Pancreas (tissue), 10 donors: Measurements from ENCODE around the gene CRYBG2. TPM values are rescaled to one million over a fixed set of nuclear protein-coding genes. Genes with fewer than 3 reads are reported as not detected.

Source experiments
- ATAC-seq, 4 donors: fragments of 200-7000 bp; cut with Tn5 transposase; one replicate each; pipeline versions ENCODE4 v1.8.0 to v1.9.1; 2020; ENCODE audit warnings: mild to moderate bottlenecking in 4 of 4, moderate library complexity in 4 of 4
- DNase-seq, 6 donors: peaks; one replicate each; pipeline ENCODE4 v3.0.0-alpha.2; 2020
- FAIRE-seq: peaks from 2 replicates; lab custom pipeline; 2012; peaks lifted over from hg19 to GRCh38; lab: Jason Lieb, UNC
- H3K27ac ChIP-seq, 4 donors: fragments of 200-600 bp; sonication (generic); 1 replicate in 3 of 4; 2 replicates in 1 of 4; pipeline versions ENCODE4 v1.5.0 to v1.8.0; 2020
- H3K27me3 ChIP-seq, 4 donors: fragments of 200-600 bp; one replicate each; pipeline ENCODE4 v1.8.0; 2021
- H3K36me3 ChIP-seq, 3 donors: fragments of 200-600 bp; sonication (generic) in 1 of 3; one replicate each; pipeline versions ENCODE4 v1.5.0 to v1.8.0; 2020 to 2021
- H3K4me1 ChIP-seq, 3 donors: fragments of 200-600 bp; one replicate each; pipeline ENCODE4 v1.8.0; 2021
- H3K4me3 ChIP-seq, 4 donors: fragments of 200-600 bp; sonication (generic) in 2 of 4; one replicate each; pipeline versions ENCODE4 v1.5.0 to v1.8.0; 2020 to 2021
- H3K9me3 ChIP-seq, 4 donors: fragments of 200-600 bp; one replicate each; pipeline ENCODE4 v1.8.0; 2021
- CTCF ChIP-seq, 4 donors: fragments of 200-600 bp; sonication (generic) in 3 of 4; IDR thresholded peaks; one replicate each; pipeline versions ENCODE4 v1.5.0 to v1.8.0; 2021; ENCODE audit warnings: antibody characterized with exemption in 4 of 4
- WGBS, 2 donors: extraction: QIAGEN DNeasy Blood & Tissue Kit; methylation state at CpG; one replicate each; pipeline ENCODE4 v1.1.7; 2013; 5-methylcytosine and 5-hydroxymethylcytosine counted together
- intact Hi-C, 3 donors: fragments of 100-400 bp; cut with DNase I; formaldehyde crosslinking; loops; one replicate each; pipeline versions ENCODE4 v1.11.1 to v1.14.2; 2022
- polyA plus RNA-seq, 2 donors: library from polyadenylated mRNA; stranded (reverse); fragments of 200-250 nt; gene quantifications; one replicate each; pipeline ENCODE4 v1.2.3, GENCODE V29; 2013
- total RNA-seq, 6 donors: library from RNA; stranded (reverse); fragmentation: NEBNext Ultra II Directional in 4 of 6; extraction: Animal tissue kit (Norgen Biotek cat#: 25700) in 4 of 6; gene quantifications; one replicate each; pipeline versions ENCODE4 v1.2.1 to v1.2.4, GENCODE V29; 2021 to 2023
- donor health status: healthy with polysubstance abuse.
- donor health status: DM: no; HTN: no; CAD: no; lungs with moderate emphysema.
- donor health status: DM: no; HTN: no; CAD: no.
- donor health status: control.
- donor health status: control.
- donor health status: Bipolar disorder and iron deficiency.
- donor health status: DM: yes; HTN: yes; CAD: no.
- donor health status: DM: no; HTN: no; CAD: no.
- donor health status: DM: no; HTN: no; CAD: no.
- donor health status: DM: yes; HTN: yes; CAD: no.

Gene CRYBG2
- total and polyA plus RNA-seq, 8 donors, result 0.12 to 2.0 (median 0.60) TPM

- FAIRE-seq, result no peak
- WGBS, 2 donors, result 52 to 65% methylated on average over 6 of the region's 6 CpGs
These were observed 16.9 kb upstream of the CRYBG2 start for GRCh38 chr1:26370591-26371382.

GRCh38 chr1:26368486-26368885 lies 14.6 kb upstream of the CRYBG2 start:
- ATAC-seq, result no peak
- Histone ChIP-seq H3K27ac (no peak overlapping the region), H3K36me3 (no peaks in the 10 kb centered on the region), H3K4me3 (no peak overlapping the region), H3K4me1 (no peaks in the 10 kb centered on the region), H3K9me3 (no peaks in the 10 kb centered on the region), H3K27me3 (no peaks in the 10 kb centered on the region)
- WGBS, 2 donors, result 92 to 95% methylated on average over 3 of the region's 3 CpGs
- no peak for DNase-seq
- no peak for FAIRE-seq
- intact Hi-C loops, result no loop called here
- no peak for TF ChIP-seq CTCF (IDR thresholded peaks at IDR 0.05)

More at GRCh38 chr1:26370591-26371382, 16.9 kb upstream of the CRYBG2 start:
- H3K27me3 ChIP-seq, result no peaks in the 10 kb centered on the region
- intact Hi-C loops, result no loop called here
- no peaks in the 10 kb centered on the region for H3K36me3 ChIP-seq
- DNase-seq (no peak), ATAC-seq (no peak)
- H3K9me3 ChIP-seq, result no peaks in the 10 kb centered on the region
- H3K4me1 ChIP-seq, result no peaks in the 10 kb centered on the region
- no peak overlapping the region for H3K27ac ChIP-seq
- H3K4me3 ChIP-seq, result no peak overlapping the region
- no peak for TF ChIP-seq CTCF (IDR thresholded peaks at IDR 0.05)

GRCh38 chr1:26368006-26368405 lies 14.1 kb upstream of the CRYBG2 start:
- ATAC-seq (no peak), DNase-seq (no peak), FAIRE-seq (no peak)
- no peak overlapping the region for H3K4me3 ChIP-seq
- no peaks in the 10 kb centered on the region for H3K4me1 ChIP-seq
- no peaks in the 10 kb centered on the region for H3K36me3 ChIP-seq
- no peaks in the 10 kb centered on the region for H3K27me3 ChIP-seq
- no peak for TF ChIP-seq CTCF (IDR thresholded peaks at IDR 0.05)
- intact Hi-C loops, result no loop called here
- H3K27ac ChIP-seq, result no peak overlapping the region
- WGBS, 2 donors, result 72 to 78% methylated on average over 4 of the region's 4 CpGs
- H3K9me3 ChIP-seq, result no peaks in the 10 kb centered on the region

GRCh38 chr1:26367441-26367840 lies 13.5 kb upstream of the CRYBG2 start:
- intact Hi-C loops, result no loop called here
- H3K9me3 ChIP-seq, result no peaks in the 10 kb centered on the region
- WGBS, 2 donors, result 68 to 86% methylated on average over 6 of the region's 6 CpGs
- no peak overlapping the region for H3K27ac ChIP-seq
- no peak overlapping the region for H3K4me3 ChIP-seq
- FAIRE-seq (no peak), DNase-seq (no peak), ATAC-seq (no peak)
- H3K36me3 ChIP-seq, result no peaks in the 10 kb centered on the region
- TF ChIP-seq CTCF (IDR thresholded peaks at IDR 0.05), result no peak
- no peaks in the 10 kb centered on the region for H3K27me3 ChIP-seq
- H3K4me1 ChIP-seq, result no peaks in the 10 kb centered on the region

GRCh38 chr1:26364956-26365355 lies 11.0 kb upstream of the CRYBG2 start:
- H3K4me3 ChIP-seq, result no peak overlapping the region
- no peak overlapping the region for H3K27ac ChIP-seq
- ATAC-seq (no peak), FAIRE-seq (no peak), DNase-seq (no peak)
- peaks cover 0 to 8% (median 0%) of the 10 kb centered on the region in 3 donors for H3K4me1 ChIP-seq
- intact Hi-C loops, result no loop called here
- H3K36me3 ChIP-seq, result no peaks in the 10 kb centered on the region
- TF ChIP-seq CTCF (IDR thresholded peaks at IDR 0.05), result no peak
- H3K9me3 ChIP-seq, result no peaks in the 10 kb centered on the region
- peaks cover 0 to 17% (median 0%) of the 10 kb centered on the region in 4 donors for H3K27me3 ChIP-seq
- 58 to 66% methylated on average over 9 of the region's 9 CpGs for WGBS, 2 donors
